Activated gamma-delta T cell (primary cell): ENCODE data around the gene CA5A.
A peak's percentile ranks its signal among the peaks of the same experiment; 100 is the strongest.
"Not testable (repeated sequence)": the region's sequence is repeated elsewhere in the genome, so short reads cannot be mapped to it uniquely, and the experiment has no call there.

ENCODE experiments used
- DNase-seq: peaks from one replicate; lab custom pipeline; 2025; lab: John Stamatoyannopoulos, UW

Gene CA5A

GRCh38 chr16:87865902-87866555, 70.3 kb downstream of the CA5A start:
- DNase-seq = peak; percentile 62

DNA sequence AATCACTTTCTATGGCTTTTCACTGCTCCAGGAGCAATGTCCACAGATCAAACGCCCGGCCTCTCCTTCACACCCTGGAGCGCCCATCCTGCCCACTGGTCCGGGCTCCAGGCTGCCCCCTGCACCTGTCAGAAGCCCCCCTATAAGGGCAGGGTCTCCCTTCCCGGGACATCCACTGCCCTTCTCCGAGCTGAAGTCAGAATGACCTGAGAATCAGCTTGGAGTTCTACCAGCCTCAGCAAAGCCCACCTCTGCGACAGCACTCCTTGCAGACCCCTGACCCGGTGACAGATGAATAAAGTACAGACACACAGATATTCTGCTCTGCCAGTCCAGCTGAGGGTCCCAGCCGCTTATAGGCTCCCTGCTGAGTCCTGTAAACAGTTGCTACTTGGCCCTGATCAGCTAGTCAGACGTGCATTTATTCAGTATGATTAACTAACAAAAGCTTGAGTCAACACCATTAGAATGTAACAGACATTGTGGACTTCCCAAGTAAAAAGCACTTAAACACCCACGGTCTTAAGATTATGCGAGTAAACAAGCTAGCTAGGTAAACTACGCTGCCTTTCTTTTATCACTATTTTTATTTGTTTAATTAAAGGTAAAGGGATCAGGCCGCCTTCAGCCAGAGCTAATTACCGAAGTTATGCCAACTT, 71.9 kb downstream of the CA5A start:
- no peak for DNase-seq

- DNase-seq = not testable (repeated sequence)
Measured at GRCh38 chr16:87863327-87863635, 73.0 kb downstream of the CA5A start.

DNA sequence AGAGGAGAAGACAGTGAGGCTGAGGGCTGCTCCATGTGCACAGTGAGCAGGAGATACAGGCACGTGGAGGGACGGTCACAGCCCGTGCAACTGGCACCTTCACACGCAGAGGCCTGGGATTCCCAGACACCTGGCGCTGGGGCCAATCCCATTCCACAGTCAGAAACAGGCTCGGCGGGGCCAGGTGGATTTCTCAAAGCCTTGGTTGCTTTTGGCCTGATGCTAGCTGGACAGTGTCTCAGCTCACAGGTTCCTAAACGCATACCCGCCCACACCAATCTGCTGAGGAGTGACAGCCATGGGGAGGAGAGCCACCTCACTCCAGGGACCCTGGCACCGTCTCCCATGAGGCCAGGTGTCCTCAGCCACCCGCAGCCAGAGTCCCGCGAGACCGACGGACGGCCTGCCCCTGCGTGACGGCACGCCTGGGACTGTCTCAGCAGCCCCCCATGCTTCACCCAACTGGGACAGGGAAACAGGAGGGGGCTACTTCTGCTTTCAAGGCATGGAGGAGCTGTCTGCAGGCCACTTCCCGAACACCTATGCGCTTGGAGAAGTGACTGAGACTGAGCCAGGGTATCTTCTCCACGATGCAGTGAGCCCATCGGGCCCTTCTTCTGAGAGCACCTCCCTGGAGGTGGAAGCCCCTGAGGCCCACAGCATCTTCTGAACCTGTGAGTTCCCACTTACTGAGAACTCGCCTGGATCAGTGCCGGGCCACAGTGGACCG, 73.6 kb downstream of the CA5A start:
- not testable (repeated sequence) for DNase-seq

GRCh38 chr16:87861300-87862099, 74.8 kb downstream of the CA5A start:
- not testable (repeated sequence) for DNase-seq

DNA sequence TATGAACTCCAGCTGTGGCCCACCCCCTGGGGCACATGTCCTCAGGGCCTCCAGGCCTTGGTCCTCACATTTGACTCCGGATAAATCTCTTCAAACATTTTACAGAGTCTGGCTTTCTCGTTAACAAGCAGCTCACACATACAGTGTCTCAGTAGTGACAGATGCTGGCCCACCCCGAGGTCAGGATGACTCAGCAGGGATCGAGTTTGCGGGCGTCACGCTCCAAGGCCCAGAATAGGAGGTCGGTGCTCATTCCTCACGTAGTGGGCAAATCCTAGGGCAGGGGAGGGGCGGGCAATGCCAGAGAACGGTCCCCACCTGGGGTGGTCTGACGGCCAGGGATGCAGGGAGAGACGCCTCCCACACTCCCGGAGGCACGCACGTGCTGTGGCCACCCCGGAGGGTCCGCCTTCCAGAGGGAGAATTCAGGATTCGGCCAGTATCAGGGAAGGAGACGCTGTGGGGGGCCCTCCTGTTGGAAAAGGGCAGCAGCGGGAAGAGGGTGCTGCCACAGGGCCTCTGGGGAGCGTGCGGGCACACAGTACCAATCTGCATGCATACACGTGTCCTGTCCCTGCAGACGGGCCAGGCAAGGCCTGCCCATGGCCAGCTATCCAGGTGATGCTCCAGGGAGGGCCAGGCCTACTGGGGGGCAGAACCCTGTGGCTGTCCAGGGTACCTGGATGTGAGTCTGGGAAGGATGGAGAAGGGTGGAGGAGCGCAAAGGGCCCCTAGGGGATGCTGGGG, 75.6 kb downstream of the CA5A start:
- no peak for DNase-seq

DNA sequence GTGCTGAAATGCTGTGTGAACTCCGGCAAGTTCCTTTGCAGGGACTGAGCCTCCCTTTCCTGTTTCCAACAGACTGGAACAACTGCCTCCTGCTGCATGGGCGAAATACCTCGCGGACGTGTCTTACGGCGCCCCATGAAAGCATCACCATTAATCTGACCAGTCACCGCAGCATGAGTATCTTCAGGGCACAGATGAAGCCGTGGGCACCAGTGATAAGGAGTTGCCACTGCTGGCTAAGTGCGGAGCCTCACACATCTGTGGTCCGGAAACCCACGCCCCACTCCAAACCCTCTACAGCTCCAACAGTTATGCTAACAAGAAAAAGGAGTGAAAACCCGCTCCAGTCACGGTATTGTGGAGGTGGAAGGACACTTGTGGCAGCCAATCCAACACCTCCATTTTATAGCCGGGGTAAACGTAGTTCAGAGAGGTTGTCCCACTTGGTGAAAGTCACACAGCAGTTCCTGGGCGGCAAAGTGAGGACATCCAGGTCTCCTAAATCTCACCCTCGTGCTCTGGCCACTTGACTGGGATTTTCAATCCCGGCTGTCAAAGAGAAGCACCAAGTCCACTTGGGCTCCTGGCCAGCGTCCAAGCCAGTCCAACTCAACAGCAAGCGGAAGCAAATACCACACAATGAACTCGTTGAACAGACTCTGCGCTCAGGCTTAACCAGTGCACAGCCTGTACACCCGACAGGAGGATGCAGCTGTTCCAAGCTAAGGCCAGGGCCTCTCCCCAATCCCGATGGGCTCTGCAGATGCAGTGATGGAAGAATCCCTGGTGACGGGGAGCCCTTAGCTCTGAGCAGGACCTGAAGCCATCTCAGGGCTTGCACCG, 78.0 kb downstream of the CA5A start:
- not testable (repeated sequence) for DNase-seq

- DNase-seq = no peak
Measured at GRCh38 chr16:87856791-87857228, 79.5 kb downstream of the CA5A start.

DNA sequence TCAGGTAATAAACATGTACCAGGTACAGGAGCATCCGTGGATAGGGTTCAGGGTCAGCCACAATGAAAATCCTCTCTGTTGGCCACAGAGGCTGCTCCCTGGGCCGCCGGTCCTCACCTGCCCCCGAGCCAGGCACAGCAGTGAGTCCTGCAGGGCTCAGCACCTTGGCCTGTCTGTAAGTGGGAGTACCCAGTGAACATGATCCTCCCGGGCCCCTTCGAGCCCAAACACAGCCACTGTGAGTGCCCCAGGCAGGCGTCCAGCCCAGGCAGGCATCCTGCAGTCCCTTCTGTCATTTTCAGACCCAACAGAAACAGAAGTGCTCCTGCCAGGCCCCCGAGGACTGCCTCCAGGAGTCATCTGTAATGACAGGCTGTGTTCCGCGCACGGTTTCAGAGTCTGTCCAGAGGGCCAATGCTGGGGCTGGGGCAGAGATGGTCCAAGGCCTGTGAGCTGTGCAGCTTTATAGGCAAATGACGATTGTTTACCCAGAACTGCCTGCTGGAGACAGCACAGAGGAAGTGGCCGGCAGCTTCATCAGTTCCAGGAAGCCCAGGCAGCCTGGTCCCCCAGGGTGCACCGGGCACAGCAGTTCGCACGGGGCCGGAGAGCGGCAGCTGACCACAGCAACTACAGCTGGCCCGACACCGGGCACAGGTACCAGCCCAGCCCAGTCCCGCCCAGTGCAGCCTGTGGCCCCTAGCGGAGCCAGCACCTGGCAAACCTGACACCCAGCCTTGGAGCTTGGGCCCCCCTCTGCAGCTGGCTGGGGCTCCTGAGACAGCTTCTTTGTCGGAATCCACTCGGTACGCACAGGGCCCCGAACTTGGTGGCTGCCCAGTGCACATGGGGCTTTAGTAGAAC, 80.2 kb downstream of the CA5A start:
- DNase-seq = no peak

DNA sequence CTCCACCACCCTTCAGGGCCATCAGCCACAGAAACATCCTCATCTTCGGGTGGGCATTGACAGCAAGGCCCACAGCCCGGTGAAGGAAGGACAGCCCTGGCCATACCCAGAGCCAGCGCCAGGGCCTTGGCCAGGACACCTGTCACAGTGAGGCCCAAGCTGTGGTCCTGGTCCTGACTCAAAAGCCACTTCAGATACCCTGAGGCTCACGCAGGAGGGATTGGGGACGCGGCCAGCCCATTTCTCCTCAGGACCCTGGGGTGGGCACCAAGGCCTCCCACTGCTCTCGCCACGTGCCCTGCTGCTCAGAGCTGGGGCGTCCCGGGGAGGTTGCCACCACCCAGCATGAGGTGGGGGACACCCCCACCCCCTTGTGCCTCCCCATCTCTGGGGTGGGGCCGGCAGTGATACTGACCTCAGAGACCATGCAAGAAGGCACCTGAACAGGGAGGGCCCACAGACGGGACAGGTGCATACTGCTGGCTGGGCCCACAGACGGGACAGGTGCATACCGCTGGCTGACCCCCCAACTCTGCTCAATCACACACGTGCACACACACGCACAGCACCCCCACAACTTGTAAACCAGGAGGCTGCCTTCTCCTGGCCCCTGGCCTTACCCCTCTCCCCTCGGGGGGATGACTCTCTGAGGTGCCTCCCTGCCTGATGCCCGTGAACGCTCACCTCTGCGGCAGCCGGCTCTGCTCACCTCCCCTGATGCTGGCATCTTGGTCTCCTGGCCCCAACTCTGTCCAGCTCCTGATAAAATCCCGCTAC, 81.2 kb downstream of the CA5A start:
- DNase-seq = no peak

DNA sequence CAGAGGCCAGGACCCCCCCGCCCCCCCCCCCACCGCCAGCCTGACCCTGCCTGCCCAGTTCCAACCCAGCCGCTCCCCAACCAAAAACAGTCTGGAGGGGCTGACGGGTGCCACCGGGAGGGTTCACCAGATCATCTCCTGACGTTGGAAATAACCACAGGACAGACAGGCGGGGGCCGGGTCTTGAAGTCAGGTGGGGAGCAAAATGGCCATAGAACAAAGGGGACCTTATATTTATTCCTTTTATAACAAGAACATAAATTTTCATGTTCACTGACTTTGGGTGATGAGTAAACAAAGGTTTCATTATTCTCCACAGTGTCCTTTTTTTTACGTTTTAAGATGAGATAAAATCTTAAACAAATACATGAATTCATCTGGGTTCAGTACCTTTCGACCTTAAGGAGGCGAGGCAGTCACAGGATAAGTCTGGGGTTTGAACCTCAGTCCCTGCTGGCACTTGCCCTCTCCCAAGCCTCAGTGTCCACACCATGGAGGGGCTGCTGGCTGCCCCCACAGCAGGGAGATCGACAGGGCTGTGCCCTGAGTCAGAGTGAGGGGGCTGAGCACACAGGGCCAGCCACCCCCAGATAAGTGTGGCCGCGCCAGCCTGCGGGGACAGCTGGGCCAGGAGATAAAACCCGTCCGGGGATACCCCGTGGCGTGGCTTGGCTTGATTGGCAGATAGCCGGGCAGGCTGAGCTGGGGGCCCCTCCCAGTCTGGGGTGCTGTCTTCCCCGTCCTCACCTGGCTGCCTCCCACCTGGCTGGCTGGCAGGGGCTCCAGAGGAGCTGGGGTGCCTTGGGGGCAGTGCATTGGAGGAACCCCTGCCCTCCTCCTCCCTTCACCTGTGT, 82.0 kb downstream of the CA5A start:
- peak; percentile 50 for DNase-seq

GRCh38 chr16:87853411-87854052, 82.8 kb downstream of the CA5A start:
- DNase-seq = peak; percentile 94

DNA sequence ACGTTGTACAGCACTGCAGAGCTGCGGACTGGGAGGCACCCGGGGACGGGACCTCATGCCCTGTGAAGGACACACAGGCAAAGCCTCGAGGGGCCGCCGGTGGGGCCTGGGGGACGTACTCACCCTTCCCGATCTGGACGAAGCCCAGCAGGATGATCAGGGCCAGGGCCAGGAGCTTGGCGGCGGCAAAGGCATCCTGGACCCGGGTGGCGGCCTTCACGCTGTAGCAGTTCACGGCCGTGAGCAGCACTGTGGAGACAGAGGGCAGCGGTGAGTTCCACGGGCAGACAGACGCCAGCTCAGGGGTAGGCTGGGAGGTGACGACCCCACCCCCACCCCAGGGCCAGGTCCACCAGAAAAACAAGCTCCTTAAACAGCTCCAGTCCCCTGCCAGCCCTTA, 84.7 kb downstream of the CA5A start:
- DNase-seq = no peak

DNA sequence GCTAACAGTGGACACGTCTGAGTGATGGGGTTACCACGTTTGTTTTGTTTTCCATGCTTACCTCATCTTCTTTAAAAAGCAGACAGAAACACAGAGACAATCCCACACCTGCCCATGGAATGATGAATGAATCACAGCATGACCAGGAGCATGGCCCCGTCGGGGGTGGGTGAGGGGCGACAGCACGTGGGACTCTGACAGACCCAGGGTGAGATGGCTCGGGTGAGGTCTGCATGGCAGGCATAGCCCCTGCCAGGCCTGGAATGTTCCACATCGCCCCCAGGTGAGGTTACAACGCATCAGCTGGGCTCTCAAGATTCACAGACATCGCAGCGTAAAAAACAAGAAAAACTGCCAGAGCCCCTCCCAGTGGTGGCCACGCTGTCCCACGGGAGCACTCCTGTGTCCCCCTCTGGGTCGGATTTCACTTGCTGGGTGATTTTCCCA, 85.2 kb downstream of the CA5A start:
- no peak for DNase-seq

DNA sequence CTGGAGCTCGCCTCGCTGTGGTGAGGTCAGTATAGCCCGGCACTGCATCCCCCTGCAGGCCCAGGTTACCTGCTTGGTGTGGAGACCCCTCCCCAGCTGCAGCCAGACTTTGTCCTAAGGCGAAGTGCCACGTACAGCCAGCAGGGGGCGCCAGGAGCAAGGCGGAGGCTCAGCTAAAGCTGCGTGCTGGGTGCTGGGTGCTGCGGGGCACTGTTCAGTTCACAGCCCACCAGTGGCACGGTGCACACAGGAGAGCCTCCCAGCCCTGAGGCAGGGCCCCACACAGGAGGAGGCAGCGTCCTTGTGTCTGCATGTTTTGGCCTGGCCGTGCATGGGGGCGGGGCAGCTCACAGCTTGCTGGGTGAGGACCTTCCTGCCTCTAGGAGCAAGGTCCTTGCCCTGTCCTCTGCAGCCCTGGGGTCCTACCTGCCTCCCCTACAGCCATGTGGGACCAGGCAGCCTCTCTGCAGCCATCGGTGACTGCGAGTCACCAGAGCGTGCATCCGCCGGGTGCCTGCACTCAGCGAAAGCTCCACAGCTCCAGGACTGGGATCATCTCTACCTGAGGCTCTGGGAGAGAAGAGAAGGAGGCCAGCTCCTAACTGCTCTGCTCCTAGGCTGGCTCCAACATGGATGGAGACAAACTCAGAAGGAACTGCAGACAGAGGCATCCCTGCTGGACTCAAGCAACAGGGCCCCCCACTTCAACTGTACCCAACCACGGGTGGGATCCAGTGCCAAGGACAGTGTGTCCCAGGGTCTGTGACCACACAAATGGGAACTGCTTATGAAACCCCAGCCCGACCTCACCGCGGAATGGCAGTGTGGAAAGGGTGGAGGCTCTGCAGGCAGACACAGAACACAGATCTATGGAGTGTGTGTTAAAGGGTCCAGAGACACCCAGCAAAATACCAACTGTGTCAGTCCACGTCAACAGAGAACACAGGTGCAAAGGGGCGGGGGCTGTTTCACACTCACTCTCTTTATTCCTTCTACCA, 86.0 kb downstream of the CA5A start:
- DNase-seq = peak; percentile 54

DNA sequence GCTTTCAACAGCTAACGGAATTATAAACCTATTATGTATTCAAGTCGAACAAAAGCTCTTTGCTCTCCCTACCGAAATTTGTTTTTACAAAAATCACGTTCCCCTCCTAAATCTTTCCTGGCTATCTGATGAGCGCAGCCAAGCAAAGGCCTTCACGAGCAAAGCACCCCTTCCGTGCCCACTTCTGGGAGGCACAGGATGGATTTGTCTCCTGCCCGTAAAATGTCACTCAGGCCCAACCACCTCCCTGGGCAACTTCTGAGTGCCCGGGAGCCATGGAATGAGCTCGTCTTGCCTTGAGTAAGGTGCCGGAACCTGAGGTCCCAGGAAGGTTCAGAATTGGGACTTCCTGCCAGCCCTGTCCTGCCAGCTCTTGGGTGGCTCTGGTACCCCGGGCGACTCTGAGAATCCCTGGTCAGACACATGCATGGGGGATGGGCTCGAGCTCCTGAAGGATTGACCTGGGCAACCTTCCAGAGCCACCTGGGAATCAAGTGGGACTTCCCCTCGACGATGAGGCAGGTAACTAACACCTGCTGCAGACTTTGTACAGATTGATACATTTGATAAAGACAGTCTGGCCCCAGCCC, 86.8 kb downstream of the CA5A start:
- no peak for DNase-seq
